Nephron progenitor cell (in vitro differentiated cells): Measurements from ENCODE around the gene RGS9.
A peak's percentile ranks its signal among the peaks of the same experiment; 100 is the strongest.

Experiments used
- DNase-seq: peaks from one replicate; pipeline ENCODE4 v3.0.0; 2021
- H3K27ac Mint-ChIP-seq: 2 replicates; pipeline ENCODE4 v1.8.0; 2021; ENCODE audit warnings: mild to moderate bottlenecking, moderate library complexity, mixed read lengths
- H3K27me3 Mint-ChIP-seq: 2 replicates; pipeline ENCODE4 v1.8.0; 2021; ENCODE audit warnings: mild to moderate bottlenecking, low read depth, mixed read lengths; ENCODE audit not compliant: poor library complexity
- H3K36me3 Mint-ChIP-seq: 2 replicates; pipeline ENCODE4 v1.8.0; 2021; ENCODE audit warnings: low read depth, mixed read lengths
- H3K4me1 Mint-ChIP-seq: 2 replicates; pipeline ENCODE4 v1.8.0; 2021; ENCODE audit warnings: mixed read lengths
- H3K4me3 Mint-ChIP-seq: 2 replicates; pipeline ENCODE4 v1.8.0; 2021; ENCODE audit warnings: mild to moderate bottlenecking, moderate library complexity, mixed read lengths
- H3K9me3 Mint-ChIP-seq: 2 replicates; pipeline ENCODE4 v1.8.0; 2021; ENCODE audit warnings: mild to moderate bottlenecking, moderate library complexity, mixed read lengths
- CTCF ChIP-seq: fragments of 200-600 bp; sonication (generic); IDR thresholded peaks from 2 replicates; pipeline ENCODE4 v1.5.0; 2021; ENCODE audit warnings: antibody characterized with exemption

RGS9 gene

GRCh38 chr17:65181237-65182061, 44.3 kb downstream of the RGS9 start:
- peaks cover 73% of the 10 kb centered on the region for H3K4me1 Mint-ChIP-seq
- peaks cover 10% of the 10 kb centered on the region for H3K9me3 Mint-ChIP-seq
- H3K27me3 Mint-ChIP-seq, result peaks cover 30% of the 10 kb centered on the region
- H3K27ac Mint-ChIP-seq, result no peak overlapping the region
- TF ChIP-seq CTCF, result no peak
- DNase-seq, result no peak
- H3K4me3 Mint-ChIP-seq, result no peak overlapping the region
- H3K36me3 Mint-ChIP-seq, result no peaks in the 10 kb centered on the region

- no peak overlapping the region for H3K4me3 Mint-ChIP-seq
- H3K27ac Mint-ChIP-seq, result peak overlapping the region; percentile 14
- DNase-seq, result no peak
- H3K9me3 Mint-ChIP-seq, result peaks cover 2% of the 10 kb centered on the region
- peaks cover 73% of the 10 kb centered on the region for H3K4me1 Mint-ChIP-seq
- H3K27me3 Mint-ChIP-seq, result peaks cover 25% of the 10 kb centered on the region
- TF ChIP-seq CTCF, result no peak
- H3K36me3 Mint-ChIP-seq, result no peaks in the 10 kb centered on the region
Observed at GRCh38 chr17:65182233-65182632, 45.1 kb downstream of the RGS9 start.

GRCh38 chr17:65183736-65184135, 46.6 kb downstream of the RGS9 start:
- DNase-seq, result no peak
- H3K4me1 Mint-ChIP-seq, result peaks cover 63% of the 10 kb centered on the region
- TF ChIP-seq CTCF, result no peak
- peak overlapping the region; percentile 74 for H3K27ac Mint-ChIP-seq
- H3K9me3 Mint-ChIP-seq, result peaks cover 11% of the 10 kb centered on the region
- H3K4me3 Mint-ChIP-seq, result peak overlapping the region; percentile 35
- H3K36me3 Mint-ChIP-seq, result no peaks in the 10 kb centered on the region
- peaks cover 25% of the 10 kb centered on the region for H3K27me3 Mint-ChIP-seq

GRCh38 chr17:65184235-65184959, 47.2 kb downstream of the RGS9 start:
- TF ChIP-seq CTCF, result no peak
- Mint-ChIP-seq H3K9me3 (peaks cover 12% of the 10 kb centered on the region), H3K4me1 (peaks cover 56% of the 10 kb centered on the region), H3K27ac (no peak overlapping the region), H3K4me3 (no peak overlapping the region), H3K36me3 (no peaks in the 10 kb centered on the region), H3K27me3 (peaks cover 22% of the 10 kb centered on the region)
- no peak for DNase-seq

GRCh38 chr17:65185062-65185461, 47.9 kb downstream of the RGS9 start:
- Mint-ChIP-seq H3K4me1 (peaks cover 50% of the 10 kb centered on the region), H3K4me3 (no peak overlapping the region), H3K36me3 (no peaks in the 10 kb centered on the region), H3K27ac (no peak overlapping the region), H3K9me3 (peaks cover 12% of the 10 kb centered on the region), H3K27me3 (peaks cover 26% of the 10 kb centered on the region)
- no peak for DNase-seq
- no peak for TF ChIP-seq CTCF
